Sigmoid colon (tissue), 7 donors: ENCODE results near the gene SASS6. TPM values are rescaled to one million over a fixed set of nuclear protein-coding genes. Genes with fewer than 3 reads are reported as not detected.

Source experiments
- DNase-seq: peaks from one replicate; pipeline ENCODE4 v3.0.0-alpha.2; 2019
- H3K27ac ChIP-seq, 4 donors: fragments of 200-600 bp; sonication (generic); one replicate each; pipeline ENCODE4 v1.5.1; 2016 to 2019; ENCODE audit warnings: mild to moderate bottlenecking in 1 of 4
- H3K27me3 ChIP-seq, 3 donors: fragments of 200-600 bp; sonication (generic); one replicate each; pipeline ENCODE4 v1.5.1; 2019; ENCODE audit warnings: mild to moderate bottlenecking in 1 of 3
- H3K36me3 ChIP-seq, 4 donors: fragments of 200-600 bp; sonication (generic); one replicate each; pipeline ENCODE4 v1.5.1; 2016 to 2019
- H3K4me1 ChIP-seq, 4 donors: fragments of 200-600 bp; sonication (generic); one replicate each; pipeline ENCODE4 v1.5.1; 2017 to 2019
- H3K4me3 ChIP-seq, 4 donors: fragments of 200-600 bp; sonication (generic); one replicate each; pipeline ENCODE4 v1.5.1; 2017 to 2019; ENCODE audit warnings: mild to moderate bottlenecking in 2 of 4, moderate library complexity in 1 of 4
- H3K9me3 ChIP-seq, 4 donors: fragments of 200-600 bp in 3 of 4; sonication (generic) in 3 of 4; one replicate each; pipeline versions ENCODE4 v1.5.1 to v1.6.1; 2013 to 2019
- CTCF ChIP-seq, 4 experiments: fragments of 450-650 bp in 3 of 4; fragments of 200-600 bp in 1 of 4; IDR thresholded peaks; one replicate each; pipeline ENCODE4 v1.5.1; 2016 to 2019; ENCODE audit warnings: antibody characterized with exemption in 4 of 4, mild to moderate bottlenecking in 3 of 4, moderate library complexity in 2 of 4
- EP300 ChIP-seq, 4 donors: sonication (generic); formaldehyde crosslinking; IDR thresholded peaks; one replicate each; pipeline ENCODE4 v1.6.1; 2017; ENCODE audit warnings: antibody characterized with exemption in 4 of 4
- POLR2A ChIP-seq, 2 donors: fragments of 450-650 bp; IDR thresholded peaks; one replicate each; pipeline ENCODE4 v1.6.1; 2016; ENCODE audit warnings: antibody characterized with exemption in 2 of 2, mild to moderate bottlenecking in 2 of 2, moderate library complexity in 2 of 2
- POLR2AphosphoS5 ChIP-seq, 4 donors: sonication (generic); formaldehyde crosslinking; IDR thresholded peaks; one replicate each; pipeline ENCODE4 v1.6.1; 2017; ENCODE audit warnings: antibody characterized with exemption in 4 of 4
- WGBS, 2 donors: extraction: QIAGEN DNeasy Blood & Tissue Kit; methylation state at CpG; one replicate each; pipeline ENCODE4 v1.1.7; 2013; 5-methylcytosine and 5-hydroxymethylcytosine counted together
- intact Hi-C: fragments of 100-400 bp; cut with DNase I; formaldehyde crosslinking; loops from one replicate; pipeline ENCODE4 v1.15.1; 2023
- polyA plus RNA-seq, 3 donors: library from polyadenylated mRNA; stranded (reverse); fragments of 200-250 nt; gene quantifications; one replicate each; pipeline ENCODE4 v1.2.3, GENCODE V29; 2013
- total RNA-seq, 4 donors: library from RNA; depleted of rRNA; stranded (reverse); fragments of >200 nt; gene quantifications; one replicate each; pipeline ENCODE4 v1.1.0, GENCODE V29; 2016
- donor health status: healthy with polysubstance abuse.
- donor health status: Bipolar disorder and iron deficiency.
- donor health status: healthy.

The SASS6 gene
- total and polyA plus RNA-seq, 7 donors, result 0.92 to 7.1 (median 2.7) TPM

- DNase-seq, result no peak
- 77 to 82% methylated on average over 2 of the region's 2 CpGs for WGBS, 2 donors
- H3K9me3 ChIP-seq, result no peaks in the 10 kb centered on the region
- intact Hi-C loops, result no loop called here
- no peak overlapping the region for H3K4me3 ChIP-seq
- H3K36me3 ChIP-seq, result peaks cover 0 to 31% (median 4%) of the 10 kb centered on the region in 4 donors
- H3K4me1 ChIP-seq, result peaks cover 0 to 5% (median 0%) of the 10 kb centered on the region in 4 donors
- no peak for TF ChIP-seq POLR2A (IDR thresholded peaks at IDR 0.05)
- TF ChIP-seq CTCF (IDR thresholded peaks at IDR 0.05), result no peak
- TF ChIP-seq EP300 (IDR thresholded peaks at IDR 0.05), result no peak
- no peak for TF ChIP-seq POLR2AphosphoS5 (IDR thresholded peaks at IDR 0.05)
- H3K27ac ChIP-seq, result no peak overlapping the region
- H3K27me3 ChIP-seq, result no peaks in the 10 kb centered on the region
These were observed 18.9 kb upstream of the SASS6 start for GRCh38 chr1:100151679-100152078.

- intact Hi-C loops, result no loop called here
- H3K36me3 ChIP-seq, result peaks cover 0 to 69% (median 25%) of the 10 kb centered on the region in 4 donors
These were observed 15.1 kb upstream of the SASS6 start for GRCh38 chr1:100147875-100148274.

GRCh38 chr1:100146958-100147357 lies 14.2 kb upstream of the SASS6 start:
- no peak for DNase-seq
- Histone ChIP-seq H3K27ac (no peak overlapping the region), H3K4me1 (peaks cover 0 to 5% (median 0%) of the 10 kb centered on the region in 4 donors), H3K27me3 (no peaks in the 10 kb centered on the region), H3K36me3 (peaks cover under 1 to 78% (median 28%) of the 10 kb centered on the region in 4 donors), H3K4me3 (no peak overlapping the region), H3K9me3 (no peaks in the 10 kb centered on the region)
- WGBS, 2 donors, result 92 to 96% methylated on average over 1 of the region's 1 CpG
- no peak for TF ChIP-seq CTCF (IDR thresholded peaks at IDR 0.05)
- no peak for TF ChIP-seq EP300 (IDR thresholded peaks at IDR 0.05)
- no peak for TF ChIP-seq POLR2AphosphoS5 (IDR thresholded peaks at IDR 0.05)
- no peak for TF ChIP-seq POLR2A (IDR thresholded peaks at IDR 0.05)
- intact Hi-C loops, result no loop called here

More at GRCh38 chr1:100147875-100148274, 15.1 kb upstream of the SASS6 start:
- WGBS, 2 donors, result 93 to 95% methylated on average over 4 of the region's 4 CpGs
- Histone ChIP-seq H3K27me3 (no peaks in the 10 kb centered on the region), H3K9me3 (no peaks in the 10 kb centered on the region), H3K4me1 (peaks cover 0 to 5% (median 0%) of the 10 kb centered on the region in 4 donors), H3K27ac (no peak overlapping the region), H3K4me3 (no peak overlapping the region)
- DNase-seq, result no peak
- TF ChIP-seq CTCF (IDR thresholded peaks at IDR 0.05), result no peak
- TF ChIP-seq POLR2A (IDR thresholded peaks at IDR 0.05), result no peak
- TF ChIP-seq POLR2AphosphoS5 (IDR thresholded peaks at IDR 0.05), result no peak
- no peak for TF ChIP-seq EP300 (IDR thresholded peaks at IDR 0.05)

- intact Hi-C loops, result no loop called here
These were observed 12.4 kb upstream of the SASS6 start for GRCh38 chr1:100145116-100145515.

More at GRCh38 chr1:100145116-100145515, 12.4 kb upstream of the SASS6 start:
- TF ChIP-seq CTCF (IDR thresholded peaks at IDR 0.05) (no peak), POLR2AphosphoS5 (IDR thresholded peaks at IDR 0.05) (no peak), POLR2A (IDR thresholded peaks at IDR 0.05) (no peak), EP300 (IDR thresholded peaks at IDR 0.05) (no peak)
- Histone ChIP-seq H3K4me1 (peaks cover 0 to 5% (median 0%) of the 10 kb centered on the region in 4 donors), H3K27me3 (no peaks in the 10 kb centered on the region), H3K27ac (no peak overlapping the region), H3K9me3 (no peaks in the 10 kb centered on the region), H3K4me3 (no peak overlapping the region), H3K36me3 (peaks cover 6 to 97% (median 37%) of the 10 kb centered on the region in 4 donors)
- whole genome bisulfite sequencing, 2 donors, result 72 to 86% methylated on average over 3 of the region's 3 CpGs
- DNase-seq, result no peak
